Esophagus muscularis mucosa (tissue), 4 donors: ENCODE data around the gene JADE1. TPM values are rescaled to one million over a fixed set of nuclear protein-coding genes. Genes with fewer than 3 reads are reported as not detected.

Experiments
- DNase-seq: peaks from one replicate; pipeline ENCODE4 v3.0.0-alpha.2; 2017; ENCODE audit errors: extremely low spot score
- H3K27ac ChIP-seq, 4 donors: fragments of 200-600 bp; sonication (generic); replicated peaks in 1 of 4; 1 replicate in 3 of 4; 2 replicates in 1 of 4; pipeline ENCODE4 v1.5.1; 2016 to 2019; ENCODE audit warnings: mild to moderate bottlenecking in 1 of 4
- H3K27me3 ChIP-seq, 4 donors: fragments of 200-600 bp; sonication (generic); one replicate each; pipeline versions ENCODE4 v1.5.1 to v1.6.0; 2016 to 2019
- H3K36me3 ChIP-seq, 4 donors: fragments of 200-600 bp; sonication (generic); one replicate each; pipeline ENCODE4 v1.5.1; 2016 to 2019
- H3K4me1 ChIP-seq, 4 donors: fragments of 200-600 bp; sonication (generic); one replicate each; pipeline ENCODE4 v1.5.1; 2016 to 2019
- H3K4me3 ChIP-seq, 4 donors: fragments of 200-600 bp; sonication (generic); 1 replicate in 2 of 4; 2 replicates in 2 of 4; pipeline ENCODE4 v1.5.1; 2016 to 2019; ENCODE audit warnings: mild to moderate bottlenecking in 4 of 4, moderate library complexity in 1 of 4
- H3K9me3 ChIP-seq, 4 donors: fragments of 200-600 bp; sonication (generic); 1 replicate in 3 of 4; 2 replicates in 1 of 4; pipeline ENCODE4 v1.5.1; 2016 to 2019
- EP300 ChIP-seq: sonication (generic); formaldehyde crosslinking; IDR thresholded peaks from one replicate; pipeline ENCODE4 v1.6.1; 2017; ENCODE audit warnings: antibody characterized with exemption
- POLR2A ChIP-seq: fragments of 450-650 bp; IDR thresholded peaks from one replicate; pipeline ENCODE4 v1.6.1; 2017; ENCODE audit warnings: antibody characterized with exemption, moderate library complexity, mild to moderate bottlenecking, low read depth
- POLR2AphosphoS5 ChIP-seq, 2 donors: sonication (generic); formaldehyde crosslinking; IDR thresholded peaks; one replicate each; pipeline ENCODE4 v1.6.1; 2017; ENCODE audit warnings: antibody characterized with exemption in 2 of 2
- WGBS: methylation state at CpG from one replicate; pipeline ENCODE4 v1.1.5; 2018; 5-methylcytosine and 5-hydroxymethylcytosine counted together
- intact Hi-C: fragments of 100-400 bp; cut with DNase I; formaldehyde crosslinking; loops from one replicate; pipeline ENCODE4 v1.15.1; 2023
- total RNA-seq, 4 donors: library from RNA; depleted of rRNA; stranded (reverse); fragments of >200 nt; gene quantifications; one replicate each; pipeline versions ENCODE4 v1.1.0 to v1.2.1, GENCODE V29; 2016
- TF ChIP-seq, protein P1 (sequence below), 3 experiments: fragments of 200-600 bp in 2 of 3; fragments of 450-650 bp in 1 of 3; sonication (generic) in 2 of 3; IDR thresholded peaks; one replicate each; pipeline ENCODE4 v1.5.1; 2017 to 2019; ENCODE audit warnings: antibody characterized with exemption in 3 of 3, mild to moderate bottlenecking in 2 of 3, moderate library complexity in 1 of 3

The JADE1 gene
- total RNA-seq, 4 donors from 2014 or later = 40.8 to 60.1 (median 52.0) TPM

DNA sequence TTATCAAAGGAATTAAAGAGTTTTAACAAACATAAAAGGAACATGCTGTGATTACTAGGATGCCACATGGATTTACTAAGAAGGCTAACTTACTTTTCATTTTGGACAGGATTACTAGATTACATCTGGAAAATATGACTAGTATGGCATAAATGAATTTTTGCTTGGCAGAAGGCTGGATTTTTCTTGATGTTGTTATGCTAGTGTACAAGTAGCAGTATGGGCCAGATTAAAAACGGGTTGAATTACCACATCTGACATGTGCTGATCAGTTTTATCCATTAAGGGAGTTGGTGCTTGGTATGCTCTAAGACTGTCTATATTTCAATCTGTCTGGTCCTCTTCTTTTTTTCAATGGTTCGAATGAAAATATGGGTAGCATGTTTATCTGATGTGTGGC lies 70.5 kb downstream of the JADE1 start:
- H3K9me3 ChIP-seq = no peaks in the 10 kb centered on the region
- no peaks in the 10 kb centered on the region for H3K27me3 ChIP-seq
- no peak overlapping the region for H3K27ac ChIP-seq
- no peak for DNase-seq
- TF ChIP-seq, protein P1, sequence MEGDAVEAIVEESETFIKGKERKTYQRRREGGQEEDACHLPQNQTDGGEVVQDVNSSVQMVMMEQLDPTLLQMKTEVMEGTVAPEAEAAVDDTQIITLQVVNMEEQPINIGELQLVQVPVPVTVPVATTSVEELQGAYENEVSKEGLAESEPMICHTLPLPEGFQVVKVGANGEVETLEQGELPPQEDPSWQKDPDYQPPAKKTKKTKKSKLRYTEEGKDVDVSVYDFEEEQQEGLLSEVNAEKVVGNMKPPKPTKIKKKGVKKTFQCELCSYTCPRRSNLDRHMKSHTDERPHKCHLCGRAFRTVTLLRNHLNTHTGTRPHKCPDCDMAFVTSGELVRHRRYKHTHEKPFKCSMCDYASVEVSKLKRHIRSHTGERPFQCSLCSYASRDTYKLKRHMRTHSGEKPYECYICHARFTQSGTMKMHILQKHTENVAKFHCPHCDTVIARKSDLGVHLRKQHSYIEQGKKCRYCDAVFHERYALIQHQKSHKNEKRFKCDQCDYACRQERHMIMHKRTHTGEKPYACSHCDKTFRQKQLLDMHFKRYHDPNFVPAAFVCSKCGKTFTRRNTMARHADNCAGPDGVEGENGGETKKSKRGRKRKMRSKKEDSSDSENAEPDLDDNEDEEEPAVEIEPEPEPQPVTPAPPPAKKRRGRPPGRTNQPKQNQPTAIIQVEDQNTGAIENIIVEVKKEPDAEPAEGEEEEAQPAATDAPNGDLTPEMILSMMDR (IDR thresholded peaks at IDR 0.05) = no peak
- no peak for TF ChIP-seq POLR2AphosphoS5 (IDR thresholded peaks at IDR 0.05)
- TF ChIP-seq EP300 = no peak
- no peak for TF ChIP-seq POLR2A
- 92% methylated on average over 2 of the region's 2 CpGs for WGBS
- intact Hi-C loops = no loop called here
- H3K36me3 ChIP-seq = peaks cover 0 to 4% (median 0%) of the 10 kb centered on the region in 4 donors
- no peaks in the 10 kb centered on the region for H3K4me1 ChIP-seq
- H3K4me3 ChIP-seq = no peak overlapping the region

DNA sequence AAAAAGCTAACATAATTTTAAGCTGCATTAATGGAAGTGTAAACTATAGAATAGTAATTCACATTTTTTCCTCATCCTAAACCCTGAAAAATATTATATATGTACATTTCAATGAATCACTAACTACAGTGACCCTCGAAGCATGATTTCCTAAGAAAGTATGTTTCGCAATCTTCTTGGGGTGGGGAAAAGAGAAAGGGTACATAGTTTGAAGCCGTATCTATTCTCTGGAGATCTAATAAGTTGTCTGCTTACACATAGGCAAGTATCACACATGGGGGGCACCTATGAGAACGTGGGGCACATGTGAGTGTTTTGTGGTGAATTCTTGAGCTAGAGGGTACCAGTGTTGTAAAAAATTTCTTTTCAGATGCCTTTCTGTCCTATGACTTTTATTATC lies 71.2 kb downstream of the JADE1 start:
- no peak for DNase-seq
- Histone ChIP-seq H3K36me3 (no peaks in the 10 kb centered on the region), H3K27me3 (no peaks in the 10 kb centered on the region), H3K4me1 (no peaks in the 10 kb centered on the region), H3K9me3 (no peaks in the 10 kb centered on the region), H3K4me3 (no peak overlapping the region), H3K27ac (no peak overlapping the region)
- intact Hi-C loops = no loop called here
- no peak for TF ChIP-seq EP300
- TF ChIP-seq, protein P1 (IDR thresholded peaks at IDR 0.05) = no peak
- TF ChIP-seq POLR2AphosphoS5 (IDR thresholded peaks at IDR 0.05) = no peak
- no peak for TF ChIP-seq POLR2A
- WGBS = 86% methylated on average over 4 of the region's 4 CpGs

DNA sequence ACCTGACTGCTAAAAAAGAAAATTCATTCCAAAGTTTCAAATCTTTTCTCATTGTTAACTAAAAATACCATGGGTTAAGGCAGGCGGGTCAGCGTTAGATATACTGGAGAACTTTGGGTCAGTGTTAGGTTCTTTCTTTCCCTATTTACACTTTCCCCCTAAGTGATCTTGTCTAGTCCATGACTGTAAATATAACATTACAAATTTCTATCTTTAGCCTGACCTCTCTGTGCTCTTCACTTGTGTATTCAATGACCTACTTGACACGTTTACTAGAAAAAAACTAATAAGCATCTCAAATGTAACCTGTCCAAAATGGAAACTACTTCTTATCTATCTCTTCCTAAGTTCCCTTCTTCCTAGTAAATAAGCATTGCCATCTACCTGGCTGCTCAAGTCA lies 95.3 kb downstream of the JADE1 start:
- Histone ChIP-seq H3K36me3 (no peaks in the 10 kb centered on the region), H3K27me3 (no peaks in the 10 kb centered on the region), H3K4me1 (no peaks in the 10 kb centered on the region), H3K4me3 (no peak overlapping the region), H3K27ac (no peak overlapping the region), H3K9me3 (no peaks in the 10 kb centered on the region)
- TF ChIP-seq POLR2A (no peak), POLR2AphosphoS5 (IDR thresholded peaks at IDR 0.05) (no peak), EP300 (no peak)
- TF ChIP-seq, protein P1 (IDR thresholded peaks at IDR 0.05) = no peak
- 95% methylated on average over 3 of the region's 3 CpGs for WGBS
- intact Hi-C loops = no loop called here
- no peak for DNase-seq

DNA sequence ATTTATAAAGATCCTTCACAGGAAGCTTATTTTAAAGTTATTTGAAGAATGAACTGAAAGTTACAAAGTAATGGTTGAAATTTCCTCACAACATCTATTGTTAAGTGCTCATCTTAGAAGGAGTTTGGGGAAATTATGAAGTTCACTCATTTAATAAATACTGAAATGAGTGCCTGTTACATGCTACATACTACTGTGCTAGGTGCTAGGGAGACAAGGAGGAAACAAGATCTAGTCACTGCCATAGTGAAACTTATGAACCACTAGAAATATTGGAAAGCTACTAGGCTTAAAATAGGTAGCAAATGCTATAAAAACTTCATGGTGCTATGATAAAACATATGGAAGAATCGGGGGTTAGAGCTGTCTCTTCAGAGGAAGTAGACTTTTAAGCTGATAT lies 97.1 kb downstream of the JADE1 start:
- Histone ChIP-seq H3K27me3 (no peaks in the 10 kb centered on the region), H3K9me3 (no peaks in the 10 kb centered on the region), H3K27ac (no peak overlapping the region), H3K4me3 (no peak overlapping the region), H3K4me1 (no peaks in the 10 kb centered on the region), H3K36me3 (no peaks in the 10 kb centered on the region)
- no peak for DNase-seq
- intact Hi-C loops = no loop called here
- 84% methylated on average over 1 of the region's 1 CpG for WGBS
- no peak for TF ChIP-seq POLR2AphosphoS5 (IDR thresholded peaks at IDR 0.05)
- no peak for TF ChIP-seq POLR2A
- TF ChIP-seq EP300 = no peak
- TF ChIP-seq, protein P1 (IDR thresholded peaks at IDR 0.05) = no peak

DNA sequence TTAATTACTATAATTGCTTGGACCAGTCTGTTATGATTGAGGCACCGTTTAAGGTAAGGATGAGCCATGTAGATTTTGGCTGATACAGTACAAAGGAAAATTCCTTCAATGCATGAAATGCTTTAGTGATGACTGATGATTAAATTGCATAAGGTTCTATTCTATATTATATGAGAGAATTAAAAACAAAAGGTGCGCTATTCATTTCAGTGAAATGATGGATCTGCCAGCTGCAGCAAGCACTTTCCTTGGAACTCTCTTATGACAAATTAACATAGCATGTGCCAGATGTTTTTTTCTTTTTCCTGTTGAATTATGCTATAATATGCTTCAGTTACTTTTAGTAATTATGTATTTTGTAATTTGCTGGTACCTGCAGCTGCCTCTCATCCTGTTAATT lies 98.5 kb downstream of the JADE1 start:
- intact Hi-C loops = no loop called here
- 67% methylated on average over 2 of the region's 2 CpGs for WGBS

More for the DNA sequence above, 98.5 kb downstream of the JADE1 start:
- Histone ChIP-seq H3K27me3 (no peaks in the 10 kb centered on the region), H3K36me3 (no peaks in the 10 kb centered on the region), H3K9me3 (no peaks in the 10 kb centered on the region), H3K4me1 (no peaks in the 10 kb centered on the region), H3K4me3 (no peak overlapping the region), H3K27ac (no peak overlapping the region)
- no peak for DNase-seq
- TF ChIP-seq EP300 (no peak), POLR2AphosphoS5 (IDR thresholded peaks at IDR 0.05) (no peak), POLR2A (no peak)
- TF ChIP-seq, protein P1 (IDR thresholded peaks at IDR 0.05) = no peak
